NCI-H526 treated with DMSO at 0.1 percent for 48 hours (cell line): Measurements from ENCODE around the gene KRTAP9-4.
"Not testable (repeated sequence)": the region's sequence is repeated elsewhere in the genome, so short reads cannot be mapped to it uniquely, and the experiment has no call there.

Source experiments
- DNase-seq: peaks from one replicate; lab custom pipeline; 2025; lab: John Stamatoyannopoulos, UW

The KRTAP9-4 gene

GRCh38 chr17:41265078-41265477 is 15.6 kb downstream of the KRTAP9-4 start, which contains the start of gene KRTAP9-6:
KRTAP9-6 (plus strand) TSS chr17:41265378; CDS start chr17:41265378, 0 bp downstream.
- no peak for DNase-seq

- no peak for DNase-seq
Observed at GRCh38 chr17:41267711-41268110, 18.2 kb downstream of the KRTAP9-4 start.

GRCh38 chr17:41271323-41271722 is 21.8 kb downstream of the KRTAP9-4 start:
- not testable (repeated sequence) for DNase-seq

- DNase-seq, result no peak
Observed at GRCh38 chr17:41271858-41272257, 22.4 kb downstream of the KRTAP9-4 start.

- DNase-seq, result not testable (repeated sequence)
Observed at GRCh38 chr17:41275648-41276190, 26.2 kb downstream of the KRTAP9-4 start, which contains the start of gene KRTAP9-7. KRTAP9-7 (plus strand) TSS chr17:41275698; CDS start chr17:41275698, 0 bp downstream.

GRCh38 chr17:41278176-41278955 is 28.9 kb downstream of the KRTAP9-4 start:
- no peak for DNase-seq

GRCh38 chr17:41284043-41284442 is 34.6 kb downstream of the KRTAP9-4 start:
- DNase-seq, result no peak

- DNase-seq, result no peak
Observed at GRCh38 chr17:41284546-41284945, 35.1 kb downstream of the KRTAP9-4 start.

- DNase-seq, result no peak
Observed at GRCh38 chr17:41287050-41287449, 37.6 kb downstream of the KRTAP9-4 start.

- no peak for DNase-seq
Observed at GRCh38 chr17:41294016-41294415, 44.5 kb downstream of the KRTAP9-4 start.

GRCh38 chr17:41296846-41297245 is 47.4 kb downstream of the KRTAP9-4 start:
- DNase-seq, result no peak

GRCh38 chr17:41298458-41299135 is 49.1 kb downstream of the KRTAP9-4 start:
- DNase-seq, result no peak
